ENCODE results near the gene ZBTB48.

DNA sequence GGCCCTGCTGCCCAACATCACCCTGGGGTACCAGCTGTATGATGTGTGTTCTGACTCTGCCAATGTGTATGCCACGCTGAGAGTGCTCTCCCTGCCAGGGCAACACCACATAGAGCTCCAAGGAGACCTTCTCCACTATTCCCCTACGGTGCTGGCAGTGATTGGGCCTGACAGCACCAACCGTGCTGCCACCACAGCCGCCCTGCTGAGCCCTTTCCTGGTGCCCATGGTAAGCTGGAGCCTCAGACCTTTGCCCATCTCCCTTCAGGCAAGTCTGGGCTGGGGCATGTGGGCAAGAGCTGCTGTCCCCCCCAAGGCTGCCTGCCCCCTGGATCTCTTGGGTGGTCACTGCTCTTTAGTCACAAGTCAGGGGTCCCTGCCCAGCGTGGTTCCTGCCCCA lies 8.8 kb upstream of the ZBTB48 start:
- TF ChIP-seq, protein P1, sequence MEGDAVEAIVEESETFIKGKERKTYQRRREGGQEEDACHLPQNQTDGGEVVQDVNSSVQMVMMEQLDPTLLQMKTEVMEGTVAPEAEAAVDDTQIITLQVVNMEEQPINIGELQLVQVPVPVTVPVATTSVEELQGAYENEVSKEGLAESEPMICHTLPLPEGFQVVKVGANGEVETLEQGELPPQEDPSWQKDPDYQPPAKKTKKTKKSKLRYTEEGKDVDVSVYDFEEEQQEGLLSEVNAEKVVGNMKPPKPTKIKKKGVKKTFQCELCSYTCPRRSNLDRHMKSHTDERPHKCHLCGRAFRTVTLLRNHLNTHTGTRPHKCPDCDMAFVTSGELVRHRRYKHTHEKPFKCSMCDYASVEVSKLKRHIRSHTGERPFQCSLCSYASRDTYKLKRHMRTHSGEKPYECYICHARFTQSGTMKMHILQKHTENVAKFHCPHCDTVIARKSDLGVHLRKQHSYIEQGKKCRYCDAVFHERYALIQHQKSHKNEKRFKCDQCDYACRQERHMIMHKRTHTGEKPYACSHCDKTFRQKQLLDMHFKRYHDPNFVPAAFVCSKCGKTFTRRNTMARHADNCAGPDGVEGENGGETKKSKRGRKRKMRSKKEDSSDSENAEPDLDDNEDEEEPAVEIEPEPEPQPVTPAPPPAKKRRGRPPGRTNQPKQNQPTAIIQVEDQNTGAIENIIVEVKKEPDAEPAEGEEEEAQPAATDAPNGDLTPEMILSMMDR (IDR thresholded peaks at IDR 0.05) = no peak
- no peak for TF ChIP-seq POLR2A (IDR thresholded peaks at IDR 0.05)

All from heart left ventricle (tissue), 13 donors.